Stimulated activated CD4-positive, alpha-beta T cell treated with anti-CD3 and anti-CD28 coated beads, Interleukin-15, amount 100 ng/mL, for 1 hour (primary cell): ENCODE results near the gene ARSG.
"Not testable (repeated sequence)": the region's sequence is repeated elsewhere in the genome, so short reads cannot be mapped to it uniquely, and the experiment has no call there.

ENCODE experiments used
- DNase-seq, 2 donors: peaks; one replicate each; pipeline ENCODE4 v3.0.0-alpha.2; 2020; ENCODE audit warnings: low read depth in 1 of 2, low spot score in 1 of 2

ARSG gene

GRCh38 chr17:68290955-68291835 is at the start of gene ARSG, which contains the start of gene SLC16A6:
Gene ARSG, plus strand, starts transcription at chr17:68291495. Its CDS starts 15,999 bp downstream, at chr17:68307494.
Gene SLC16A6, minus strand, starts transcription at chr17:68291127. Its CDS starts 12,807 bp downstream, at chr17:68278320.
- peak; percentile 65 to 79 for DNase-seq

DNA sequence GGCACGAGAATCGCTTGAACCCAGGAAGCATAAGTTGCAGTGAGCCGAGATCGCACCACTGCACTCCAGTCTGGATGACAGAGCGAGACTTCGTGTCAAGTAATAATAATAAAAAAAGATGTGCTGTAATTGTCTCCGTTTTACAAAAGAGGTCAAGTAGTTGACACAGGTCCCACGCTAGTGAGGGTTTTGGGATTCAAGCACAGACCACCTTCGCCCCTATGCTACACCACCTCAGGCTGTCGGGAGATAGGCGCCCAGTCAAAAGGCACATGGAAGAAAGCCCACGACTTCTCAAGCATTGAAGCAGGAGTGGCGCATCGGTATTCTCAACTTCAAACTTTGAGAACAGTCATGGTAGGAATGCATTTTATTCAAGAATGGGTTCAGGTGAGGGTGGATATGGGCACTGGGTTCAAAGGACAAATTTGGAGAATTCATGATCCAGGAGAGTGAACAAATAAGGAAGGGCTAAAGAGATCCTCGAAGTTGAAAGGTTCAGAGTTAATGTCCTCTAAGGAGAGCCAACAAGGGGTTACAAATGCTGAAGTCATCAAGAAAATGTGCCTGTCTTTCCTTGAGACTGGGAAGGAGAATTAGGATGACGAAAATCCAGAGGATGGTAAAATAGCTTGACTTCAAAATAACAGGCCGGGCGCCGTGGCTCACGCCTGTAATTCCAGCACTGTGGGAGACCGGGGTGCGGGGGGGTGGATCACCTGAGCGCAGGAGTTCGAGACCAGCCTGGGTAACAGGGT is 44.8 kb upstream of the ARSG start:
- no peak for DNase-seq

- peak; percentile 98 to 99 for DNase-seq
These were observed 43.7 kb upstream of the ARSG start, which contains the start of gene AMZ2 for GRCh38 chr17:68247445-68248198. Gene AMZ2, plus strand, starts transcription at chr17:68248043. Its CDS starts 2,145 bp downstream, at chr17:68250188.

DNA sequence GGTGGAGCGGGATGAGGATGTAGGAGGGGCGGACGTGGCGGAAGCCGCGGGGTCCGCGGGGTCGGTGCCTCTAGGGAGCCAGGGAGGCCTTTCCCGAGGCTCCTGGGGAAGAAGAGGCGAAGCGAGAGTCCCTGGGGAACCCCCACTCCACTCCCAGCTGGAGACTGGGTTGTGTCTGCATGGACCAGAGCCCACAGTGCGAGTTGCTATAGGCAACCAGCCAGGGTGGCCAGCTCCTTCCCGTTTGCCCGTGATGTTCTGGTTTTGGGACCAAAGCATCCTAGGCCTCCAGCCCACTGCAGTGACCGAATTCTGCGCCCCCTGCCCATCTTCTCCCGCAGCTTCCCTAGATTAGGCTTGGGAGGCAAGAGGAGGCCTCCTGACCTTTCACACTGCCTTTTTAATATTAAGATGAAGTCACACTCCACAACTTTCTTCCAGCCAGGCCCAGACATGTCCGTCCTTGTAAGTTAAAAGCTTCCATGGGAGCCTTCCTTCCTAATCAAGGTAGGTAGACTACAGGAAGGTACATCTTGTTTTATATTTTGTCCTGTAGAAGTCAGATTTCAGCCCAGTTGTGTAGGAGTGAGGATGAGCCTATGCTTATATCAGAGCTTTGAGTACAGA is 43.0 kb upstream of the ARSG start:
- peak in 1 of 2 donors; percentile 24 for DNase-seq

- no peak for DNase-seq
These were observed 42.4 kb upstream of the ARSG start for GRCh38 chr17:68248891-68249290.

DNA sequence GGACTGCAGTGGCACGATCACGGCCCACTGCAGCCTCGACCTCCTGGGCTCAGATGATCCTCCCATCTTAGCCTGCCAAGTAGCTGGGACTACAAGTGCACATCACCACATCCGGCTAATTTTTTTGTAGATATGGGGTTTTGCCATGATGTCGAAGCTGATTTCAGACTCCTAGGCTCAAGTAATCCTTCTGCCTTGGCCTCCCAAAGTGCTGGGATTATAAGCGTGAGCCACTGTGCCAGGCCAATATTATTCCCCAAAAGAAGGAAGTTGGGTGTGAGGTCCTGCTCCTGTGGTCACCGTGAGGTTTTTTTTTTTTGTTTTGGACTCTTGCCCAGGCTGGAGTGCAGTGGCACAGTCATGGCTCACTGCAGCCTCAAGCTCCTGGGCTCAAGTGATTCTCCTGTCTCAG is 41.9 kb upstream of the ARSG start:
- DNase-seq, result no peak

GRCh38 chr17:68253426-68253825 is 37.9 kb upstream of the ARSG start:
- not testable (repeated sequence) for DNase-seq

DNA sequence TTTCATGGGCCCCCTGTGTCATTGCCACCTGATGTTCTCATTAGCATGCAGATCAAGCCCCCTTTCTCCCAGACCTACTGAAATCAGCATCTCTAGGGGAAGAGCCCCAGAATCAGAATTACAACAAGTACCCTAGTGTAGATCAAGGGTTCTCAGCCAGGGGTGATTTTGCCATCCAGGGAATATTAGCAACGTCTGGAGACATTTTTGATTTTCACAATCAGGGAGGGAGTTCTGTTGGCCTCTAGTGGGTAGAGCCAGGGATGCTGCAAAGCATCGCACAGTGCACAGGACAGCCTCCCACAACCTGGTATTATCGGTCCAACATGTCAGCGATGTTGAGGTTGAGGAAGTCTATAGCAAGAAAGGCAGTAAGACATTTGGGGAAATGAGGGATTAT is 36.1 kb upstream of the ARSG start:
- DNase-seq, result no peak

DNA sequence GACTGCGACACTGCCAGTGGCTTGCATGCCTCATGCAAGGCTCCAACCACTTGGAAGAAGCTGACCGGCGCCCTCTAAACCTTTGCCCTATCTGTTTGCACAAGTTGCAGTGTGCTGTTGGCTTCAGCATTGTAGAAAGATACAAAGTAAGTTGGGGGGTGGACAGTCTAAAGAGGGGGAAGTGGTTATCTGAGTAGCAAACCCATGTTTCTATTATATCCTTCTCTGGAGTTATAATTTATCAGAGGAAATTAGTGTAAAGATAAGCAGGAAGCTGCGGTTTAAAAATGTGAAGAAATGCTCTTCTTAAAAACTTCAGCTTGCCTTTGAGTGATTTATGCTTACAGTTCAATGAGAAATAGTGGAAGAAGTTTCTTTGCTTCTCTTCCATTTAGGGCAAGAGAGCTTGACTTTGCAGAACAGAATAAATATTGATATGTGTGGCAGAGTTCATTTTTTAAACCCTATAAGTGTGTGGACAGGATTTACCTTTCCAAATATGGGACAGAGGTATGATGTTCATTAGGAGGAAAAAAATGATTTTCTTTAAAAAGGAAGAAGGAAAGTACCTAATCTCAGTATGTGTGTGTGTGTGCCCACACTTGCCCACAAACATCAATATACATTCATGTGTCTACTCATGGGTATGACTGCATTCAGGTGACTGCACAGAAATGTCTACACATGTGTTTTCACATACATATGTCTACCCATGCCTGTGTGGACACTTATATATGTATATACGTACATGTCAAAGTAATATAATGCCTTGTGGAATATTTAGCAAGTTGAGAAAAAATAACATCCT is 35.4 kb upstream of the ARSG start:
- no peak for DNase-seq

- not testable (repeated sequence) for DNase-seq
These were observed 34.6 kb upstream of the ARSG start for GRCh38 chr17:68256701-68257100.

DNA sequence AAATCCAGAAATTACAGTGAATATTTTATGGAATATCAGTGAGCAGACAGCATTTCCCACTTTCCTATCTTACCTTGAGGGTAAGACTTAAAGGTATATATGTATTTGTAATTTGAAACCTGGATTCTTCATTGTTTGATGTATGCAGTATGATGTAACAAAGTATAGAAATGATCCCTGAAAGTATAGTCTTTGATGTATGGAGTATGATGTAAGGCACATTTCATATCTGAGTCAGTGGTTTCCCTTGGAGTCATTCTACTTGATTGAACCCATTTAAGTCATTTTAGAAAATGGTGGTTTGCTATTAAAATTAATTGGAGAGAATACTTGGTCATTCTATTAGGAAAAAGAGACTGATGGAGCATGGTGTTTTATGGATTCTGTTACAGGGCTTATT is 33.4 kb upstream of the ARSG start:
- DNase-seq, result no peak

DNA sequence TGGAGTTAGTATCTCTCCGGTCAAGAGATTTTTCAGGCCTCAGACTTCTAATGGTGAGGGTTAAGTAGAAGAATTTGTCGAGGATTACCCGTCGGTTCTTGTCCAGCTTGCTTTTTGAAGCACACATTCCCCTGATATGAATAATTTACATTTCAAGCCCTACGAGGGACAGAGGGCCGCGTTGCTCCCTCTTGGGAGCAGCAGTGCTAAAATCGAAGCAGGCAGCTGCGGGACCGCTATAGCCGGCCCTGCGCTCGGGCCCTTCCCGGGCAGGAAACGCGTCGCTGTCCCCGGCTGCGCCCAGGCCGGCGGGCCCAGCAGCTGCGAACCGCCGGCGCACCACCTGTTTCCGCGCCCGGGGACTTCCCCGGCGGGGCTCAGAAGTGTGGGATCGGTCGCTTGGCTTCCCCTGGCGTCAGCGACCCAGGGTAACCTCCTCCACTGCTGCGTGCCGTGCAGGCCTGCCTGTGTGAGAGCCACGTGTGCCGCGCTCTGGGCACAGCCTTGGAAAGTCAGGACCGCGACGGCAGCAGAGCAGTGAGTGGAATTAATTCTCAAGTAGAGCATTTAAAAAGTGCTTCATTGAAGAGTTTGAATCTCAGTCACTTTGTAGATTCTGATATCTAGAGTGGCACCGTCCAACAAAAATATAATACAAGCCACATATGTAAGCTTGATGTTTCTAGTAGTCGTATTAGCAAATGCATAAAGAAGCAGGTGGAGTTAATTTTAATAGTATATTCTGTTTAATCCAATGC is 32.2 kb upstream of the ARSG start:
- peak; percentile 53 to 68 for DNase-seq

DNA sequence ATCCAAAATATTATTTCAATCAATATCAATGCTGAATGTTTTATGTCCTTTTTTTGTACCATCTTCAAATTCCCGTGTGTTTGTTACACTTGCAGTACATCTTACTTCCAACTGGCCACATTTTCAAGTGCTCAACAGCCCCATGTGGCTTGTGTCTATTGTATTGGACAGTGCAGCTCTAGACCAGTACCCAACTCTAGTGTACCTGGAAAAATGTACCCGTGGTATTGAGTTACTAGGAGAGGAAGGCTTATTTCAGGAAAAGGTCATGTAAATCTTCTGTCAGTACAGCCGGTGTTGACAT is 31.7 kb upstream of the ARSG start:
- DNase-seq, result not testable (repeated sequence)

DNA sequence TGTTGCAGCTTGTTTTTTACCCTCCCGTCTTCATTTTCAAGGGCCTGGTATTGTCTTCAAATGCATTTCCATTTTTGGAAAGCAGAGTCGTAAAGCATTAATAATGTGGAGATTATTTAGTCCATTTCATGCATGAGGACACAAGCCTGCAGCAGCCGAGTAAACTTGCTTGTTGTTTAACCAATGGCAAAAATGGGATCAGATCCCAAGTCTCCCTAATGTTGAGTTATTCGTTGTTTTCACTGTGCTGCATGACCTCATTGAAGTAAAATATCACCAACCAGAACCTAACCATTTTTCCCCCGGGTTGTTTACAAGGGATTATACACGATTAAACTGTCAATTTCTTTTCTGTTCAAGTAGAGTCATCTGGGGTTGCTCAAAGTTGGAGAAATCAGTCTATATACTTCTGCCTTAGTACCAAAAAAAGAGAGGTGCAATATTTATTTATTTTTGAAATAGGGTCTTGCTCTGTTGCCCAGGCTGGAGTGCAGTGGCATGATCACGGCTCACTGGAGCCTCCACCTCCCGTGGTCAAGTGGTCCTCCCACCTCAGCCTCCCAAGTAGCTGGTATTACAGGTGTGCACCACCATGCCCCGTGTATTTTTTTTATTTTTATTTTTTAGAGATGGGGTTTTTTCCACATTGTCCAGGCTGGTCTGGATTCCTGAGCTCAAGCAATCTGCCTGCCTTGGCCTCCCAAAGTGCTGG is 31.1 kb upstream of the ARSG start:
- no peak for DNase-seq

DNA sequence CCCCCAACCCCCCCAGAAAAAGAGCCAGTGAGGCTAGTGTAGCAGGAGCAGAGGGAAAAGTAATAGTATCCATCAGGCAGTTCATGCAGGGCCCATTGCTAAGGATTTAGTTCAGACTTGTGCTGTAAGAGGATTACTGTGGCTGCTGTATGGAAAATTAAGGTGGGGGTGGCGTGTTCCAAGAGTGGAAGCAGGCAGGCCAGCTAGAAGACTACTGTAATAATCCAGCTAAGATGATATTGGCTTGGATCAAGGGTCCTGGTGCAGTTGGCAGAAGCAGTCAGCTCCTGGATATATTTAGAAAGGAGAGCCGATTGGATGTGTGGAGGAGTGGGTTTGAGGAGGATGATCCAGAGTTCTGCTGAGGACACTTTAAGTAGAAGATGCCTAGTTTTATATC is 28.8 kb upstream of the ARSG start:
- DNase-seq, result not testable (repeated sequence)

- not testable (repeated sequence) for DNase-seq
These were observed 28.1 kb upstream of the ARSG start for GRCh38 chr17:68263101-68263681.

DNA sequence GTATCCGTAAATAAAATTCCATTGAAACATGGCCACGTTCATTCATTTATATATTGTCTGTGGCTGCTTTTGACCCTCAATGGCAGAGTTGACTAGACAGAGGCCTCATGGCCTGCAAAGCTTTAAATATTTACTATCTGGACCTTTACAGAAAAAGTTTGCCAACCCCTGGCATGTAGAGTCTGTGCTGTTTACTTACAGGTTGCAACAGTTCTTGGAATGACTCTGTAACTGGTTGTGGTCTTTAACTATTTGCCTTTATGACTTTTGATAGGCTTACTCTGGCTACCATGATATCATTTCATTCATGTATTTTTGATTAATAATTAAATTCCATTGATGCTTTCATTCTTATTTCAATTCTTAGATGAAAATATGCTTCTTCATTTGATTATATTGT is 25.5 kb upstream of the ARSG start:
- not testable (repeated sequence) for DNase-seq

DNA sequence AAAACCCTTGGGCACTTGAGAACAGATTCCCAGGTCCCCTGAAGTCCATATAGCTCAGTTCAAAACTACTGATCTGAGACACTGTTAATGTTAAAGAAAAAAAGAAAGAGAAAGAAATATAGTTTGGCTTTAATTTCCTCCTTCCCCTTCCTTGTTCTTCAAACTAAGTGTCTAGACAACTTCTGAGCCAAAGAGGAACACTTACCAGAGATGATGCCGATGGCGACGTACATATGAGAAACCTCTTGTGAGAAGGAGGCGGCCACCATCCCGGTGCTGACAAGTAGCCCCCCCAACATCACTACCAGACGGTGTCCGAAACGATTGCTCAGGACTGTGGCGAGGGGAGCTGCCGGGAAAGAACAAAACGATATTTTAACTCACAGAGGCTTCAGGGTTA is 17.6 kb upstream of the ARSG start:
- no peak for DNase-seq
